NT2/D1 (cell line): Measurements from ENCODE around the gene KANSL1.
"Not testable (repeated sequence)": the region's sequence is repeated elsewhere in the genome, so short reads cannot be mapped to it uniquely, and the experiment has no call there.

ENCODE experiments used
- DNase-seq: peaks from one replicate; pipeline ENCODE4 v3.0.0-alpha.2; 2011; ENCODE audit warnings: low read depth, low spot score
- H3K27me3 ChIP-seq: 2 replicates; pipeline ENCODE4 v1.6.0; 2011; ENCODE audit warnings: mild to moderate bottlenecking; ENCODE audit not compliant: insufficient read length, insufficient read depth
- H3K36me3 ChIP-seq: 2 replicates; pipeline ENCODE4 v1.6.1; 2011; ENCODE audit warnings: mild to moderate bottlenecking, low read length, mixed read lengths; ENCODE audit not compliant: insufficient read depth, insufficient read length
- H3K4me1 ChIP-seq: 2 replicates; pipeline ENCODE4 v1.5.1; 2011; ENCODE audit not compliant: insufficient read depth, insufficient read length
- H3K4me3 ChIP-seq: 2 replicates; pipeline ENCODE4 v1.5.1; 2011; ENCODE audit warnings: low read depth; ENCODE audit not compliant: insufficient read length
- H3K9ac ChIP-seq: 2 replicates; pipeline ENCODE4 v1.6.0; 2011; ENCODE audit warnings: low read depth; ENCODE audit not compliant: insufficient read length
- H3K9me3 ChIP-seq: 2 replicates; pipeline ENCODE4 v1.5.1; 2011; ENCODE audit warnings: mild to moderate bottlenecking, low read length; ENCODE audit not compliant: insufficient read depth
- SUZ12 ChIP-seq: IDR thresholded peaks from 2 replicates; pipeline ENCODE4 v1.6.1; 2011; ENCODE audit not compliant: insufficient read length, insufficient read depth; ENCODE audit errors: extremely low read depth
- YY1 ChIP-seq: IDR thresholded peaks from 2 replicates; pipeline ENCODE4 v1.6.1; 2011; ENCODE audit not compliant: insufficient read length, insufficient read depth
- ZNF274 ChIP-seq: IDR thresholded peaks from 2 replicates; pipeline ENCODE4 v1.6.1; 2011; ENCODE audit warnings: mild to moderate bottlenecking, low read depth, low read length

KANSL1 gene

GRCh38 chr17:46110219-46110618 lies 83.0 kb downstream of the KANSL1 start:
- Histone ChIP-seq H3K36me3 (no peaks in the 10 kb centered on the region), H3K9me3 (no peaks in the 10 kb centered on the region), H3K4me3 (no peak overlapping the region), H3K9ac (no peak overlapping the region), H3K4me1 (peaks cover 4% of the 10 kb centered on the region), H3K27me3 (no peaks in the 10 kb centered on the region)
- DNase-seq, result no peak
- TF ChIP-seq ZNF274, result no peak
- TF ChIP-seq SUZ12, result no peak
- no peak for TF ChIP-seq YY1

GRCh38 chr17:46109603-46110189 lies 83.5 kb downstream of the KANSL1 start:
- Histone ChIP-seq H3K9me3 (no peaks in the 10 kb centered on the region), H3K9ac (no peak overlapping the region), H3K4me3 (no peak overlapping the region), H3K4me1 (peaks cover 4% of the 10 kb centered on the region), H3K36me3 (no peaks in the 10 kb centered on the region), H3K27me3 (no peaks in the 10 kb centered on the region)
- DNase-seq, result no peak
- no peak for TF ChIP-seq ZNF274
- TF ChIP-seq SUZ12, result no peak
- TF ChIP-seq YY1, result no peak

DNA sequence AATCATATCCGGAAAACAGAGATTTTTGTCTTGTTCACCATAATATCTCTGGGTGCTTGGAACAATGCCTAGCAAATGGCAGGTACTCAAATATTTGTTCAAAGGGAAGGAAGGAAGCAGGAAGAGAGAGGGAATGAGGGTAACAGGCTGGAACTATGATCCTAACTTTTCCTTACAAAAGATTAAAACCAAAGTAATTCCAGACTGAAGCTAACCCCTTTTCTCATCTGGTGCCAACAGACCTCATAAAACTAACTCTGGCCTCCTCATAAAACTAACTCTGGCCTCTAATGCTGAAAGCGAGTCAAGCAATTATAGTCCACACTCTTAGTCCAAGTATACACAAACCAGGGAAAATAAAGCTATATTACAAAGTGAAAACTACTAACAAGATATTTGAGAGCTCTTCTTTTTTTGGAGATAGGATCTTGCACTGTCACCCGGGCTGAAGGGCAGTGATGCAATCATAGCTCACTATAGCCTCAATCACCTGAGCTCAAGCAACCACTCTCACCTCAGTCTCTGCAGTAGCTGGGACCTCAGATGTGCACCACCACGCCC lies 84.6 kb downstream of the KANSL1 start:
- no peaks in the 10 kb centered on the region for H3K36me3 ChIP-seq
- no peaks in the 10 kb centered on the region for H3K9me3 ChIP-seq
- no peak overlapping the region for H3K4me3 ChIP-seq
- DNase-seq, result no peak
- TF ChIP-seq YY1 (no peak), SUZ12 (no peak), ZNF274 (no peak)
- no peaks in the 10 kb centered on the region for H3K27me3 ChIP-seq
- no peak overlapping the region for H3K9ac ChIP-seq
- H3K4me1 ChIP-seq, result peaks cover 4% of the 10 kb centered on the region

DNA sequence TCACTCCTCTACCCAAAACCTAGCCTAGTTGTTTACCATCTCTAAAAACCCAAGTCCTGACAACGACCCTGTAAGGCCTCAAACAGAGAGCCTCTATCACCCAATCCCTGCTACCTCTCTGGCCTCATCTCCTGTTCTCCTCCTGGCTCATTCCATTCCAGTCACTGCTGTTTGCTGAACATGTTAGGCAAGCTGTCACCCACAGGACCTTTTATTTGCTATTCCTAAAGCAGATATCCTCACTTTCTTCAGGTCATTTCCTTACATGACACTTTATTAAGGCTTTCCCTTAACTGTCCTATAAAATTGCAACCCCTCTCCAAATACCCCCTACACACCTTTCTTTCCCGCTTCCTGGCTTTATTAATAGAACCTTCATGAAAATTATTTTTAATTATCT lies 85.1 kb downstream of the KANSL1 start:
- Histone ChIP-seq H3K36me3 (no peaks in the 10 kb centered on the region), H3K9me3 (no peaks in the 10 kb centered on the region), H3K9ac (no peak overlapping the region), H3K4me3 (no peak overlapping the region), H3K4me1 (peaks cover 4% of the 10 kb centered on the region), H3K27me3 (no peaks in the 10 kb centered on the region)
- TF ChIP-seq ZNF274, result no peak
- no peak for TF ChIP-seq SUZ12
- TF ChIP-seq YY1, result no peak
- no peak for DNase-seq

GRCh38 chr17:46106966-46107644 lies 86.1 kb downstream of the KANSL1 start:
- peaks cover 4% of the 10 kb centered on the region for H3K4me1 ChIP-seq
- H3K9me3 ChIP-seq, result no peaks in the 10 kb centered on the region
- no peak overlapping the region for H3K4me3 ChIP-seq
- H3K9ac ChIP-seq, result no peak overlapping the region
- no peaks in the 10 kb centered on the region for H3K27me3 ChIP-seq
- TF ChIP-seq SUZ12 (no peak), ZNF274 (no peak), YY1 (no peak)
- no peak for DNase-seq
- H3K36me3 ChIP-seq, result no peaks in the 10 kb centered on the region

GRCh38 chr17:46102806-46103205 lies 90.4 kb downstream of the KANSL1 start:
- not testable (repeated sequence) for H3K9ac ChIP-seq, H3K27me3 ChIP-seq, DNase-seq, H3K4me3 ChIP-seq, H3K36me3 ChIP-seq, H3K4me1 ChIP-seq, H3K9me3 ChIP-seq

- H3K4me3 ChIP-seq, H3K9ac ChIP-seq, H3K4me1 ChIP-seq, H3K9me3 ChIP-seq, DNase-seq, H3K36me3 ChIP-seq, H3K27me3 ChIP-seq: not testable (repeated sequence)
Measured at GRCh38 chr17:46101785-46102617, 91.2 kb downstream of the KANSL1 start.
